CD14-positive monocyte (primary cell): ENCODE data around the gene ELAPOR1. TPM values are rescaled to one million over a fixed set of nuclear protein-coding genes. Genes with fewer than 3 reads are reported as not detected.

Experiments used
- DNase-seq, 3 donors: peaks; one replicate each; pipeline ENCODE4 v3.0.0-alpha.2; 2011 to 2022
- H2AFZ ChIP-seq: 2 replicates; pipeline ENCODE4 v1.6.0; 2012; ENCODE audit warnings: mild to moderate bottlenecking, low read depth, low read length, inconsistent platforms; ENCODE audit not compliant: insufficient read depth, poor library complexity, severe bottlenecking
- H3K27ac ChIP-seq, 2 donors: 1 replicate in 1 of 2; 2 replicates in 1 of 2; pipeline ENCODE4 v1.5.1; 2012 to 2013; ENCODE audit warnings: low read length in 2 of 2, control low read depth in 1 of 2, inconsistent platforms in 1 of 2, low read depth in 1 of 2, mild to moderate bottlenecking in 1 of 2
- H3K27me3 ChIP-seq, 2 donors: one replicate each; pipeline versions ENCODE4 v1.6.0 to v1.6.1; 2011 to 2013; ENCODE audit warnings: low read length in 2 of 2; ENCODE audit not compliant: control insufficient read depth in 2 of 2, insufficient read depth in 2 of 2
- H3K36me3 ChIP-seq, 2 donors: replicated peaks in 1 of 2; 1 replicate in 1 of 2; 2 replicates in 1 of 2; pipeline versions ENCODE4 v1.5.1 to v1.6.1; 2012 to 2013; ENCODE audit warnings: low read length in 2 of 2, control low read depth in 1 of 2, inconsistent platforms in 1 of 2, mild to moderate bottlenecking in 1 of 2; ENCODE audit not compliant: insufficient read depth in 2 of 2, control insufficient read depth in 1 of 2
- H3K4me1 ChIP-seq, 2 donors: 1 replicate in 1 of 2; 2 replicates in 1 of 2; pipeline versions ENCODE4 v1.5.1 to v1.6.1; 2012 to 2013; ENCODE audit warnings: low read length in 2 of 2, control low read depth in 1 of 2, inconsistent platforms in 1 of 2, mild to moderate bottlenecking in 1 of 2, moderate library complexity in 1 of 2; ENCODE audit not compliant: insufficient read depth in 2 of 2, control insufficient read depth in 1 of 2
- H3K4me2 ChIP-seq: replicated peaks from 2 replicates; pipeline ENCODE3; 2012; ENCODE audit warnings: low read length, moderate library complexity, mild to moderate bottlenecking; ENCODE audit not compliant: poor library complexity, severe bottlenecking; ENCODE audit errors: extremely low read depth
- H3K4me3 ChIP-seq, 3 experiments: fragments of 200-600 bp in 1 of 3; sonication (generic) in 1 of 3; replicated peaks in 1 of 3; 1 replicate in 2 of 3; 2 replicates in 1 of 3; pipeline ENCODE4 v1.5.1; 2011 to 2013; ENCODE audit warnings: low read length in 3 of 3, mild to moderate bottlenecking in 3 of 3, control low read depth in 2 of 3, low read depth in 2 of 3, inconsistent platforms in 1 of 3, moderate library complexity in 1 of 3
- H3K79me2 ChIP-seq: 2 replicates; pipeline ENCODE4 v1.6.0; 2012; ENCODE audit warnings: mild to moderate bottlenecking, control low read depth, inconsistent platforms, low read length, moderate library complexity; ENCODE audit not compliant: insufficient read depth
- H3K9ac ChIP-seq: 2 replicates; pipeline ENCODE4 v1.6.0; 2017; ENCODE audit warnings: low read length, mild to moderate bottlenecking; ENCODE audit not compliant: insufficient read depth, poor library complexity, severe bottlenecking
- H3K9me3 ChIP-seq, 2 donors: replicated peaks in 1 of 2; 1 replicate in 1 of 2; 2 replicates in 1 of 2; pipeline versions ENCODE4 v1.5.1 to v1.6.1; 2012 to 2013; ENCODE audit warnings: low read length in 2 of 2, control low read depth in 1 of 2; ENCODE audit not compliant: control insufficient read depth in 1 of 2, insufficient read depth in 1 of 2
- H4K20me1 ChIP-seq: 2 replicates; pipeline ENCODE4 v1.6.0; 2012; ENCODE audit warnings: mild to moderate bottlenecking, low read length, control low read depth, moderate library complexity; ENCODE audit not compliant: insufficient read depth
- H3K27ac Mint-ChIP-seq, 7 donors: one replicate each; pipeline ENCODE4 v1.8.0; 2020; ENCODE audit warnings: mild to moderate bottlenecking in 7 of 7, mixed read lengths in 7 of 7, moderate library complexity in 6 of 7, inconsistent platforms in 2 of 7
- H3K27me3 Mint-ChIP-seq, 3 donors: one replicate each; pipeline ENCODE4 v1.8.0; 2021 to 2022; ENCODE audit warnings: low read depth in 3 of 3, mild to moderate bottlenecking in 3 of 3, mixed read lengths in 3 of 3, moderate library complexity in 3 of 3, inconsistent platforms in 1 of 3
- H3K36me3 Mint-ChIP-seq, 2 donors: one replicate each; pipeline ENCODE4 v1.8.0; 2020; ENCODE audit warnings: mixed read lengths in 2 of 2, inconsistent platforms in 1 of 2, mild to moderate bottlenecking in 1 of 2
- H3K4me1 Mint-ChIP-seq: one replicate; pipeline ENCODE4 v1.8.0; 2020; ENCODE audit warnings: mild to moderate bottlenecking, mixed read lengths
- H3K4me3 Mint-ChIP-seq, 2 donors: one replicate each; pipeline ENCODE4 v1.8.0; 2020; ENCODE audit warnings: mild to moderate bottlenecking in 2 of 2, mixed read lengths in 2 of 2, moderate library complexity in 1 of 2
- H3K9me3 Mint-ChIP-seq, 7 donors: one replicate each; pipeline ENCODE4 v1.8.0; 2020 to 2022; ENCODE audit warnings: mixed read lengths in 7 of 7, mild to moderate bottlenecking in 6 of 7, moderate library complexity in 6 of 7, inconsistent platforms in 2 of 7
- CTCF ChIP-seq: fragments of 200-600 bp; IDR thresholded peaks from one replicate; pipeline ENCODE4 v1.8.0; 2022; ENCODE audit warnings: antibody characterized with exemption, mild to moderate bottlenecking
- WGBS: methylation state at CpG from one replicate; pipeline ENCODE4 v1.1.5; 2013; ENCODE audit warnings: missing lambda C conversion rate; ENCODE audit not compliant: insufficient coverage; 5-methylcytosine and 5-hydroxymethylcytosine counted together
- intact Hi-C, 2 donors: fragments of 100-400 bp; cut with micrococcal nuclease; formaldehyde crosslinking; loops; one replicate each; pipeline versions ENCODE4 v1.15.0 to v1.15.1; 2023
- polyA plus RNA-seq, 3 donors: library from polyadenylated mRNA; depleted of rRNA in 1 of 3; unstranded in 2 of 3; stranded (reverse) in 1 of 3; fragments of 300-500 nt in 2 of 3; fragments of >200 nt in 1 of 3; fragmentation: Illumina TruSeq in 2 of 3; gene quantifications; 1 replicate in 2 of 3; 2 replicates in 1 of 3; pipeline ENCODE4 v1.2.3, GENCODE V29; 2012 to 2021

Gene ELAPOR1
- polyA plus RNA-seq, 3 donors: 0.12 TPM; not detected in 2

DNA sequence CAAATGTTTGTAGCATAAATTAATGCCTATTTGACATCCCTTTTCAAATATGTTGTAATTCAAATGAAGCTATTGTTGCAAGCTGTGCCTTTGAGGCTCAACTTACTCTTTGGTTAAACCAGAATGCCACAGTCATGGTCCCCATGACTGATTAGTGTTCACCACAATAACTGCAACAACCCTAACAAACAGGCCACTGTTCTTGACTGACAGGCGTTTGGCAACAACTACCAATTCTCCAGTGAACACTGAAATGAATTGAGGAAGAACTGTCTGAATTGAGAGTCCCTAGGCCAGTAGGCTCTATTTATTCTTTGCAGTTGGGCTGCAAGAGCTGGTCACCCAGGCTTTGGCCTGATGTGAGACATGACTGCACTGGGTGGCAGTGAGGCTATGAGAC is 30.0 kb upstream of the ELAPOR1 start:
- Histone ChIP-seq H3K9ac (no peak overlapping the region), H4K20me1 (no peaks in the 10 kb centered on the region), H3K36me3 (no peaks in the 10 kb centered on the region), H3K4me3 (no peak overlapping the region), H3K9me3 (no peaks in the 10 kb centered on the region), H3K27me3 (no peaks in the 10 kb centered on the region), H3K4me2 (no peak overlapping the region), H3K79me2 (no peaks in the 10 kb centered on the region), H3K4me1 (peaks cover 10 to 12% of the 10 kb centered on the region in 2 donors), H2AFZ (no peak overlapping the region), H3K27ac (no peak overlapping the region)
- H3K4me1 Mint-ChIP-seq: peaks cover 12% of the 10 kb centered on the region
- TF ChIP-seq CTCF: no peak
- H3K4me3 Mint-ChIP-seq: no peak overlapping the region
- no peak for DNase-seq
- no peaks in the 10 kb centered on the region for H3K9me3 Mint-ChIP-seq
- no peaks in the 10 kb centered on the region for H3K36me3 Mint-ChIP-seq
- WGBS: no CpG with 5 or more reads among the region's 1 CpG
- intact Hi-C loops: no loop called here
- peak overlapping the region in 2 of 7 donors; percentile 50 to 73 for H3K27ac Mint-ChIP-seq
- H3K27me3 Mint-ChIP-seq: peaks cover 0 to 3% (median 2%) of the 10 kb centered on the region in 3 donors

- Histone ChIP-seq H3K9me3 (no peaks in the 10 kb centered on the region), H3K36me3 (no peaks in the 10 kb centered on the region), H3K4me2 (no peak overlapping the region), H3K4me1 (peaks cover 15 to 18% of the 10 kb centered on the region in 2 donors), H3K79me2 (no peaks in the 10 kb centered on the region), H3K4me3 (no peak overlapping the region), H3K9ac (no peak overlapping the region), H4K20me1 (no peaks in the 10 kb centered on the region), H2AFZ (no peak overlapping the region), H3K27ac (no peak overlapping the region), H3K27me3 (no peaks in the 10 kb centered on the region)
- peaks cover 21% of the 10 kb centered on the region for H3K4me1 Mint-ChIP-seq
- WGBS: 85% methylated on average over 7 of the region's 13 CpGs
- H3K9me3 Mint-ChIP-seq: peaks cover 0 to under 1% (median 0%) of the 10 kb centered on the region in 7 donors
- no peak overlapping the region for H3K4me3 Mint-ChIP-seq
- no peak for DNase-seq
- peak overlapping the region in 1 of 7 donors; percentile 68 for H3K27ac Mint-ChIP-seq
- H3K36me3 Mint-ChIP-seq: peaks cover 0 to 5% of the 10 kb centered on the region in 2 donors
- H3K27me3 Mint-ChIP-seq: peaks cover 0 to 3% (median 2%) of the 10 kb centered on the region in 3 donors
- intact Hi-C loops: no loop called here
- TF ChIP-seq CTCF: no peak
Observed at GRCh38 chr1:109084563-109085517, 29.1 kb upstream of the ELAPOR1 start.
